ENCODE data around the gene FOXJ3.

- TF ChIP-seq ZNF629 (CRISPR knock-in tag; conservative IDR thresholded peaks at IDR 0.05) (no peak), ZBTB7A (CRISPR knock-in tag; IDR thresholded peaks at IDR 0.05) (no peak)
Measured at GRCh38 chr1:42209526-42210251, 125.3 kb downstream of the FOXJ3 start.
